Loucy (cell line): ENCODE data around the gene LRRC43.

ENCODE experiments used
- H2AFZ ChIP-seq: fragments of 200-600 bp; sonication (generic); 2 replicates; pipeline ENCODE4 v1.6.0; 2016; ENCODE audit warnings: antibody characterized with exemption, mild to moderate bottlenecking, low read length, moderate library complexity
- H3F3A ChIP-seq: fragments of 200-600 bp; 2 replicates; pipeline ENCODE4 v1.6.0; 2016; ENCODE audit warnings: antibody characterized with exemption, low read depth, mild to moderate bottlenecking
- H3K27me3 ChIP-seq: fragments of 200-600 bp; sonication (generic); 2 replicates; pipeline ENCODE4 v1.6.1; 2014; ENCODE audit warnings: low read length, mild to moderate bottlenecking; ENCODE audit not compliant: insufficient read depth, poor library complexity, severe bottlenecking
- H3K36me3 ChIP-seq: fragments of 200-600 bp; sonication (generic); 2 replicates; pipeline ENCODE4 v1.6.1; 2016; ENCODE audit warnings: low read length; ENCODE audit not compliant: insufficient read depth
- H3K4me1 ChIP-seq: fragments of 200-600 bp; sonication (generic); 2 replicates; pipeline ENCODE4 v1.5.1; 2014; ENCODE audit warnings: low read length, mild to moderate bottlenecking; ENCODE audit not compliant: insufficient read depth, poor library complexity, severe bottlenecking
- H3K4me2 ChIP-seq: fragments of 200-600 bp; sonication (generic); 2 replicates; pipeline ENCODE4 v1.6.0; 2014; ENCODE audit warnings: antibody characterized with exemption, low read length, low read depth, mild to moderate bottlenecking; ENCODE audit not compliant: poor library complexity, severe bottlenecking
- H3K4me3 ChIP-seq: fragments of 200-600 bp; sonication (generic); 2 replicates; pipeline ENCODE4 v1.5.1; 2014; ENCODE audit warnings: low read length, mild to moderate bottlenecking, mixed read lengths; ENCODE audit not compliant: poor library complexity, severe bottlenecking
- H3K79me2 ChIP-seq: fragments of 200-600 bp; sonication (generic); 2 replicates; pipeline ENCODE4 v1.6.1; 2014; ENCODE audit warnings: low read length; ENCODE audit not compliant: insufficient read depth
- H3K9ac ChIP-seq: fragments of 200-600 bp; sonication (generic); 2 replicates; pipeline ENCODE4 v1.6.0; 2014; ENCODE audit warnings: mild to moderate bottlenecking, low read depth, low read length, moderate library complexity; ENCODE audit not compliant: poor library complexity, severe bottlenecking
- H3K9me2 ChIP-seq: fragments of 200-600 bp; sonication (generic); replicated peaks from 2 replicates; pipeline ENCODE4 v1.6.1; 2016; ENCODE audit warnings: low read depth, low read length, mixed read lengths
- H3K9me3 ChIP-seq: fragments of 200-600 bp; sonication (generic); 2 replicates; pipeline ENCODE4 v1.6.1; 2014; ENCODE audit warnings: mild to moderate bottlenecking, antibody characterized with exemption, low read length, low read depth; ENCODE audit not compliant: insufficient read depth
- H4K20me1 ChIP-seq: fragments of 200-600 bp; sonication (generic); 2 replicates; pipeline ENCODE4 v1.6.0; 2014; ENCODE audit warnings: antibody characterized with exemption, low read length, mild to moderate bottlenecking; ENCODE audit not compliant: insufficient read depth, poor library complexity, severe bottlenecking
- CTCF ChIP-seq: fragments of 200-600 bp; sonication (generic); conservative IDR thresholded peaks from 2 replicates; pipeline ENCODE4 v1.5.1; 2014; ENCODE audit warnings: mild to moderate bottlenecking, antibody characterized with exemption, low read length
- EZH2phosphoT487 ChIP-seq: fragments of 200-600 bp; IDR thresholded peaks from 2 replicates; pipeline ENCODE4 v1.6.1; 2018; ENCODE audit warnings: antibody characterized with exemption, mild to moderate bottlenecking, moderate library complexity, borderline replicate concordance

Gene LRRC43

GRCh38 chr12:122138616-122139015, 44.3 kb upstream of the LRRC43 start:
- Histone ChIP-seq H3F3A (no peaks in the 10 kb centered on the region), H3K4me2 (no peak overlapping the region), H3K9me2 (no peaks in the 10 kb centered on the region), H3K9ac (no peak overlapping the region), H3K36me3 (peaks cover 48% of the 10 kb centered on the region; the same call in 1 of the 2 replicates), H3K4me1 (no peaks in the 10 kb centered on the region), H3K79me2 (no peaks in the 10 kb centered on the region), H4K20me1 (no peaks in the 10 kb centered on the region), H3K27me3 (no peaks in the 10 kb centered on the region), H3K4me3 (no peak overlapping the region), H2AFZ (no peak overlapping the region), H3K9me3 (no peaks in the 10 kb centered on the region)
- no peak for TF ChIP-seq CTCF

DNA sequence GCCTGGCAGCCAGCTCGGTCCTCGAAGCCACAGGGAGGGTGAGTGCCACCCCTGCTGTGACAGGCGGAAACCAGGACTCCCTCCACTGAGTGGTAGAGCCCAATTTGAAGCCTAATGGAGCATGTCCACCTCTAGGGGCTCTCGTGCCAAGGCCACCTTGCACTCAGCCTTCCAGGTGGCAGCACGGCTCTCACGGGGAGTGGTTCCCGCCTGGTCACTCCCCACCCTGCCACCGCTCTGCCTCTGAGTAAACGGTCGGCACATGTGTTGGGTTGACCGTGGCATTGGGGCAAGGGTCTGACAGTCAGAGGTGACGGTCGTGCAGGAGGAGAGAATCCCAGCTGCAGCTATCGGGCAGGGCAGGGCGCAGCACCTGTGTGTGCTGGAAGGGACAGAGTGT, 43.7 kb upstream of the LRRC43 start:
- TF ChIP-seq CTCF (no peak), EZH2phosphoT487 (no peak)
- Histone ChIP-seq H3K27me3 (no peaks in the 10 kb centered on the region), H3K36me3 (peaks cover 42% of the 10 kb centered on the region; the same call in 1 of the 2 replicates), H3K4me3 (no peak overlapping the region), H3K4me2 (no peak overlapping the region), H3K79me2 (no peaks in the 10 kb centered on the region), H2AFZ (no peak overlapping the region), H3K9ac (no peak overlapping the region), H3K9me2 (no peaks in the 10 kb centered on the region), H3K9me3 (no peaks in the 10 kb centered on the region), H4K20me1 (no peaks in the 10 kb centered on the region), H3F3A (no peaks in the 10 kb centered on the region), H3K4me1 (no peaks in the 10 kb centered on the region)

GRCh38 chr12:122139941-122140340, 43.0 kb upstream of the LRRC43 start:
- no peaks in the 10 kb centered on the region for H3K9me3 ChIP-seq
- no peak overlapping the region for H2AFZ ChIP-seq
- no peaks in the 10 kb centered on the region for H3K27me3 ChIP-seq
- H3K4me3 ChIP-seq: no peak overlapping the region
- no peak overlapping the region for H3K4me2 ChIP-seq
- no peak overlapping the region for H3K9ac ChIP-seq
- H3K4me1 ChIP-seq: no peaks in the 10 kb centered on the region
- no peaks in the 10 kb centered on the region for H3K9me2 ChIP-seq
- TF ChIP-seq EZH2phosphoT487 (no peak), CTCF (no peak)
- no peaks in the 10 kb centered on the region for H3K79me2 ChIP-seq
- H3K36me3 ChIP-seq: peaks cover 39% of the 10 kb centered on the region; the same call in 1 of the 2 replicates
- no peaks in the 10 kb centered on the region for H4K20me1 ChIP-seq
- H3F3A ChIP-seq: no peaks in the 10 kb centered on the region
